ENCODE data around the gene CNGA3.

Gene CNGA3

DNA sequence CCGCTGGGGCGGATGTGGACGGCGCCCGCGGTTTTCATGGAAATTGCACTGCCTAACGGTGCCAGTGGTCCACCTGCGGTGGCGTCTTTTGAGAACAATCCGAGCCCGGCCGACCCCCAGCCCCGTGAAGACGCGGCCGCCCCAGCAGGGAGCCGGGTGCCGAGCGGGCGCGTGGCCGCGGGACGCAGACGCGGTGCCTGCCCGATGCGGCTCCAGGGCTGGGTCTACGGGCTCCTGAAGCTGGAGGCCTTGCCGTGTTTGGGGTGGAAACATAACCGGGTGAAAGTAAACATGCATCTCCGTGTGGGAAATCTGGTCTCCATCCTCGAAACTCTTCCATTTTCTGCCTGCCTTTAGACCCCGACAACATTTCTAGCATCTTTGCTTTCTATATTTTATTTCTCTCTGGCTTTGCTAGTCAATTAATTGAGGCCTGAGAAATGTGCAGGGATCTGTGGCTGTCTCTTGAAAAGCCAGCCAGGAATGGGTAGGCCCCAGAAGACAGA lies 99.0 kb downstream of the CNGA3 start:
- peaks cover 55% of the 10 kb centered on the region for H3K4me1 Mint-ChIP-seq
- peak overlapping the region; percentile 94 for H3K27ac Mint-ChIP-seq
- ATAC-seq (peak; percentile 26), DNase-seq (peak; percentile 44)
- H3K9me3 Mint-ChIP-seq = peaks cover 3% of the 10 kb centered on the region
- peak overlapping the region; percentile 95 for H3K4me3 Mint-ChIP-seq
- H3K27me3 Mint-ChIP-seq = no peaks in the 10 kb centered on the region
- H3K36me3 Mint-ChIP-seq (ENCODE audit: low read depth) = peaks cover 4% of the 10 kb centered on the region

DNA sequence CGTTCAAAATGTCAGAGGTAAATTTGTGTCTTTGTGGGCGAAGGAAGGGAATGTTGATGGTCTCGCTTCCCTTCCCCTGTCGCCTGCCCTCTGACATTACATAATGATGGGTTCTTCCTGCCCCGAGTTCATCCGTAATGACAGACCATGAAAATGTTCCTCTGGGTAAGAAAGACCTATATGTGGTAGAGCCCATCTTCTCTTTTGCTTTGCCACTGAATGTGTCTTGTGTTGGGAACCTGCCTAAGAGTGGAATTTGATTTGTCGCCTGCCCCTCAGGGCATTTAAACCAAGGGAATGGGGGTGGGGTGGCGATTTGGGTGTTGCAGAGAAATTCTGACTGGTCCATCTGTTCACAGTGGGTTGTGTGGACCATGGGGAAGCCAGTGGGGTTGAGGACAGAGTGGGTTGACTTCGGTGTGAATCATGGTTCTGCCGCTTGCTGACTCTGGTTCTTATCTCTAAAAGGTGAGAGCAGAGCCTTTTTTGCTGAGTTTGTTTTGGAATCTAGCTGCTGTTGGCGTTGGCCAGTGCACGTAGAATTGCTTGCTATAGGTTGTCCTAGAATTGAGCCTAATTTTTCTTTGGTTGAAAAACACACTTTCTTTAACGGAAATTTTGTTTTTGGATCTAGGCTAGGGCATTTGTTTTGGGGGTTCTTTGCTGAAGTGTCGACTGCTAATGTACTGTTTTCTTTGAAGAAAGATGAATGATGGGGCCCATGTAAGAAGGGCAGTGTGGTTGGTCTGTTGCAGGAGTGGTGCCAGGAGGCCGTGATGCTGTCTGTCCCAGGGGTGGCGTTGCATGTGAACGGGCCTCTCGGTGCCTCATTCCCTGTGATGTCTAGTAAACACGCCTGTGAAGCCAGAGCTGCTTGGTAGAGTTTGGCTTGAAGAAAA lies 99.7 kb downstream of the CNGA3 start:
- peak overlapping the region; percentile 94 for H3K27ac Mint-ChIP-seq
- peaks cover 3% of the 10 kb centered on the region for H3K36me3 Mint-ChIP-seq (ENCODE audit: low read depth)
- peak; percentile 50 for ATAC-seq
- peak overlapping the region; percentile 95 for H3K4me3 Mint-ChIP-seq
- peak; percentile 49 for DNase-seq
- H3K9me3 Mint-ChIP-seq = no peaks in the 10 kb centered on the region
- peaks cover 60% of the 10 kb centered on the region for H3K4me1 Mint-ChIP-seq
- no peaks in the 10 kb centered on the region for H3K27me3 Mint-ChIP-seq

DNA sequence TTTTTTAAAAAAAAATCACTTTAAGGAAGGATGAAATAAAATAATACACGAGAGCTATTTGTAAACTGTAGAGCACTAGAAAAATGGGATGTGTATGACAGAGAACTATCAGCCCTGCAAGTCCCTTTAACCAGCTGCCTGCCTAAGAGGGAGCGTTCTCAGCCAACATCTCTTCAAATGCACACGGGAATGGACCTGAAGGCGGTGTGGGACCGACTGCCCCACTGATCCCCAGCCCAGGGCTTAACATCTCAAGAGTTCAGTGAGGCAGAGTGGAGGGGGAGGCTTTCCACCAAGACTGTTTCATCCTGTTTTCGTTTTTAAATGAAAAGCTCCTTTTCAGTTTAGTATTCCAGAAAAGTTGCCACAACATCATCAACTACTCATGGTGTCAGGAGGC lies 100.6 kb downstream of the CNGA3 start:
- Mint-ChIP-seq H3K9me3 (no peaks in the 10 kb centered on the region), H3K4me1 (peaks cover 68% of the 10 kb centered on the region), H3K27me3 (no peaks in the 10 kb centered on the region), H3K36me3 (ENCODE audit: low read depth) (peaks cover 3% of the 10 kb centered on the region), H3K4me3 (peak overlapping the region; percentile 95), H3K27ac (peak overlapping the region; percentile 94)
- ATAC-seq (no peak), DNase-seq (no peak)

Data from activated naive CD8-positive, alpha-beta T cell treated with anti-CD3 and anti-CD28 coated beads, Interleukin-2, amount 50 U/mL, for 24 hours (primary cell).